ENCODE data around the gene TAS1R1. TPM values are rescaled to one million over a fixed set of nuclear protein-coding genes. Genes with fewer than 3 reads are reported as not detected.

Gene TAS1R1
- total and polyA plus RNA-seq, 9 of the 15 experiments (the other 6 are each of a cell fraction or from before 2014, with no cell fraction given): 0.06 TPM; not detected in 8

GRCh38 chr1:6613361-6614018 lies 58.4 kb downstream of the TAS1R1 start, which contains the start of gene PHF13 (continued):
- TF ChIP-seq GATAD2A (IDR thresholded peaks at IDR 0.05) (0 out of 2 replicates have a peak, but pooled peaks have one; percentile 21), ARID3B (CRISPR knock-in tag; IDR thresholded peaks at IDR 0.05; ENCODE audit: borderline replicate concordance) (0 out of 2 replicates have a peak, but pooled peaks have one; percentile 37), PHF21A (IDR thresholded peaks at IDR 0.05; ENCODE audit: borderline replicate concordance, low read depth) (no peak), POLR2AphosphoS5 (IDR thresholded peaks at IDR 0.05; ENCODE audit: control insufficient read depth, insufficient read depth, low read depth, low read length) (peak; percentile 64), NONO (IDR thresholded peaks at IDR 0.05; ENCODE audit: low read depth in 2 of 2, low read length in 1 of 2) (peak; percentile 32 to 43; a peak in 1 of 4 replicates), ATF7 (IDR thresholded peaks at IDR 0.05) (peak; percentile 70; the same call in 1 of the 2 replicates), CCAR2 (IDR thresholded peaks at IDR 0.05; ENCODE audit: low read depth, low read length) (no peak), MXI1 (IDR thresholded peaks at IDR 0.05; ENCODE audit: low read depth, low read length) (peak; percentile 38; the same call in 1 of the 2 replicates), MLLT1 (IDR thresholded peaks at IDR 0.05) (no peak), NELFE (IDR thresholded peaks at IDR 0.05; ENCODE audit: insufficient read depth, insufficient read length) (no peak), ZNF445 (CRISPR knock-in tag; IDR thresholded peaks at IDR 0.05; ENCODE audit: low read depth) (no peak), CREB3L1 (IDR thresholded peaks at IDR 0.05; ENCODE audit: borderline replicate concordance, low read depth) (peak; percentile 93; the same call in 1 of the 2 replicates), TAF9B (IDR thresholded peaks at IDR 0.05; ENCODE audit: partially characterized antibody) (no peak), ZFP1 (CRISPR knock-in tag; IDR thresholded peaks at IDR 0.05) (no peak), ZBTB7A (IDR thresholded peaks at IDR 0.05; ENCODE audit: borderline replicate concordance, control insufficient read depth, low read depth, low read length) (peak; percentile 79; the same call in 1 of the 2 replicates), EP400 (IDR thresholded peaks at IDR 0.05) (peak; percentile 39; the same call in 1 of the 2 replicates), CHD2 (IDR thresholded peaks at IDR 0.05; ENCODE audit: low read depth, low read length) (peak; percentile 79), HNRNPUL1 (IDR thresholded peaks at IDR 0.05; ENCODE audit: low read length) (no peak), BHLHE40 (IDR thresholded peaks at IDR 0.05; ENCODE audit: low read length) (no peak), HCFC1 (IDR thresholded peaks at IDR 0.05; ENCODE audit: low read depth, low read length) (peak; percentile 97), KLF6 (CRISPR knock-in tag; IDR thresholded peaks at IDR 0.05; ENCODE audit: borderline replicate concordance) (peak; percentile 56; the same call in 1 of the 2 replicates), PHTF2 (CRISPR knock-in tag; IDR thresholded peaks at IDR 0.05) (no peak)
